GM18907 (cell line): ENCODE results near the gene SERPINE3.

ENCODE experiments used
- ATAC-seq: cut with Tn5 transposase; IDR thresholded peaks from one replicate; pipeline ENCODE4 v1.9.1; 2021; ENCODE audit warnings: mild to moderate bottlenecking, moderate library complexity; ENCODE audit not compliant: unreplicated experiment

Gene SERPINE3

GRCh38 chr13:51359352-51359751 lies 19.9 kb downstream of the SERPINE3 start:
- no peak for ATAC-seq

GRCh38 chr13:51360489-51360888 lies 21.0 kb downstream of the SERPINE3 start:
- no peak for ATAC-seq

- ATAC-seq: no peak
Observed at GRCh38 chr13:51361106-51361505, 21.6 kb downstream of the SERPINE3 start.

DNA sequence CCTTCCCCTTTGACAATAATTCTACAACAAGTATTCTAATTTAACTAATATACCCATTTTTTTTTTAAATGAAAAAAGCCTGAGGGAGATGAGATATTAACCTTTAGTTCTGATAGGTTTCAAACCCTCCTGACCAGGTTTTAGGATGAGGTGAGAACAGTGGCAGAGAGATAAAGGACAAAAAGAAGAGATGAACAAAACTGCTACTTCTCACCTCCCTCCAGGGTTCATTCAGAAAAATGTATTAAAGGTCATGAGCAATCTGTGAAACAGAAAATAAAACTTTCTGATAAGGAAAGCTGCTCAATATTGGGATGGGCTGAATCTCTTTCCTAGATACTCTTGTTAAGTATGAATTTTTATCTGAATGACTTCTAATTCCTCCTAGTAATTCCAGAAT lies 24.1 kb downstream of the SERPINE3 start:
- no peak for ATAC-seq

- ATAC-seq: no peak
Observed at GRCh38 chr13:51364404-51365008, 25.0 kb downstream of the SERPINE3 start.

- no peak for ATAC-seq
Observed at GRCh38 chr13:51370116-51370515, 30.6 kb downstream of the SERPINE3 start.

DNA sequence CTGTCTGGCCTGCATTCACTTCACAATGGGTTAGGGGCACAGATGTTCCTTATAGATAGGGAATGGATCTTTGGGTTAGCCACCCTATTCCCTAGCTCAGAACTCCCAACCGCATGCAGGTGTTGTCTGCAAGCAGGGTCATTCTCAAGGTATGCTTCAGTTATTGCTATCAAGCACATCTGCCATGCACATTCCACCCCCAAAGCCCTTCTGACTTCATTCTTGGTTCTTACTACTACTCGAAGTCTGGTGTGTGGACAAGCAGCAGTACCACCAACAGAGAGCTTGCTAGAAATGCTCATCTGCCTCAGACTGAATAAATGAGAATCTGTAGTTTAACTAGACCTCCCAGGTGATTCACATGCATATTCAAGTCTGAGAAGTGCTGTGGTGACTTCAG lies 31.3 kb downstream of the SERPINE3 start:
- no peak for ATAC-seq

DNA sequence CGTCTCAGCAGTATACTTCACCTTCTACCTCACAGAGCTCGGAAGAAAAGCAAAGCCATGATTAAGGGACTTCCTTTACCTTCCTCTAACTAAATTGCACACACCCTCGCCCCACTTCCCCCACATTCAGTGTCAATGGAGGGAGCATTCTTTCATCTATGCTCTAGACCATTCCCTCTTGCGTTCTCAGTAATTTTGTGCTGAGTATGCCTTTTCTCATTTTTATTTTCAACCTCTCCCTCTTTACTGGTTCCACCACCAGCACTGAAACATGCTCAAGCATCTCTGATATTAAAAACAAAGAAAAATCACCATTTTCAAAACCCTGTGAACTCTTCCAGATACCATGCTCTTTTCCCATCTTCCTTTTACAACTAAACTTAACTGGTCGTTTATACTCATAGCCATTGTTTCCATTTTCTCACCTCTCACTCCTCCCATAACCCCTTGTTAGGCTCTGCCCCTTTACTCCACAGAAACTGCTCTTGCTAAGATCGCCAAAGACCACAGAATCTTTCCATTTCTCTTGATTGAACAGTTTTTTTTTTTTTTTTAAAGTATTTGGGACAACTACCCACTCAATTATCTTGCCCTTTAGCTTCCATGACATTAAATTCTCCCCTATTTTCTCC lies 32.4 kb downstream of the SERPINE3 start:
- no peak for ATAC-seq

GRCh38 chr13:51373451-51373850 lies 34.0 kb downstream of the SERPINE3 start:
- ATAC-seq: no peak

DNA sequence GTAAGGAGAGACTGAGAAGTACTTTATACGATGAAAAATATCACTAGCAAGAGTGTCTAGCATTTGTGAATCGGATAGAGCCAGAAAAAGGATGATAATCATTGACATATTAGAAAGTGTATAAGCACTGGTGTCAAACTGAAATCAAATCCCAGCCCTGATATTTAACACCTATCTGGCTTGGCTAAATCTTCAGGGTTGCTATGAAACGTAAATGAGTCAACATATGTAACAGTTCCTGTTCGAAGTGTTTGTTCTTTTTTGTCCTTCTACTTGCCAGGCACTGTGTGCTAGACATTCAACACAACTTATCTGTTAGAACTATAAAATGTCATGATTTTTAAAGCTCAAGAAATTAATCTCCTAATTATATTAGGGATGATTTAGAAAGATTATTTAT lies 40.8 kb downstream of the SERPINE3 start:
- ATAC-seq: no peak

- no peak for ATAC-seq
Observed at GRCh38 chr13:51385114-51385513, 45.6 kb downstream of the SERPINE3 start.

DNA sequence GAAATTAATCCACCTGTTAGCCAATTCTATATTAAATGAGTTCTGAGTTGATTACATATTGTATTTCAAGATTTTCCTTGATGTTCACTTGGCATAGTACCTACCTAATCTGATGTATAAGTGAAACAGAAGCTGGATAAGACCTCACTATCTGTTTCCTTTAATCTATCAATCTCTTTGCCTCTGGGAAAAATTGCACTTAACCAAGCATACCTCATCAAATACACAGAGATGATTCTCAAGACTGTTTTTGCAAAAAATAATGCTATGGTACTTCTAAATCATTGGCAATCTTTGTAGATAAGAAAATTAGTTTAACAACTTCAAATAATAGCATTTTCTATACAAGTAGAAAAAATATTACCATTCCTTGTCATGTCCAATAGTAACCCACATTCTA lies 55.2 kb downstream of the SERPINE3 start:
- ATAC-seq: no peak

- peak; percentile 68 for ATAC-seq
Observed at GRCh38 chr13:51396352-51396751, 56.9 kb downstream of the SERPINE3 start.

GRCh38 chr13:51397262-51397941 lies 57.9 kb downstream of the SERPINE3 start:
- ATAC-seq: no peak

- no peak for ATAC-seq
Observed at GRCh38 chr13:51405176-51405575, 65.7 kb downstream of the SERPINE3 start.

GRCh38 chr13:51412431-51412830 lies 72.9 kb downstream of the SERPINE3 start:
- ATAC-seq: no peak
